DND-41 (cell line): ENCODE data around the gene CELSR1.

Experiments
- ATAC-seq: fragments of 200-7000 bp; cut with Tn5 transposase; 3 replicates; pipeline ENCODE4 v1.9.1; 2021; ENCODE audit warnings: low read depth; ENCODE audit not compliant: insufficient read depth
- DNase-seq: peaks from one replicate; pipeline ENCODE4 v3.0.0-alpha.2; 2020
- H2AFZ ChIP-seq: 2 replicates; pipeline ENCODE4 v1.6.0; 2012; ENCODE audit warnings: low read depth, low read length
- H3K27ac ChIP-seq: 2 replicates; pipeline ENCODE4 v1.5.1; 2012; ENCODE audit warnings: low read length, inconsistent platforms
- H3K27me3 ChIP-seq: fragments of 200-600 bp; sonication (generic); 2 replicates; pipeline ENCODE4 v1.6.0; 2012; ENCODE audit warnings: low read length, mild to moderate bottlenecking, inconsistent platforms; ENCODE audit not compliant: insufficient read depth, poor library complexity
- H3K36me3 ChIP-seq: 2 replicates; pipeline ENCODE4 v1.5.1; 2012; ENCODE audit warnings: low read length, inconsistent platforms; ENCODE audit not compliant: insufficient read depth
- H3K4me1 ChIP-seq: 2 replicates; pipeline ENCODE4 v1.5.1; 2012; ENCODE audit warnings: mild to moderate bottlenecking, low read length; ENCODE audit not compliant: insufficient read depth
- H3K4me2 ChIP-seq: 2 replicates; pipeline ENCODE4 v1.6.0; 2012; ENCODE audit warnings: mild to moderate bottlenecking, moderate library complexity, low read length, inconsistent platforms; ENCODE audit not compliant: insufficient read depth
- H3K4me3 ChIP-seq, 2 experiments: fragments of 200-600 bp in 1 of 2; shearing (Covaris generic) in 1 of 2; 2 replicates each; pipeline ENCODE4 v1.5.1; 2012 to 2016; ENCODE audit warnings: inconsistent platforms in 2 of 2, low read length in 2 of 2, mild to moderate bottlenecking in 2 of 2, low read depth in 1 of 2, moderate library complexity in 1 of 2
- H3K79me2 ChIP-seq: 2 replicates; pipeline ENCODE4 v1.6.0; 2012; ENCODE audit warnings: low read length, inconsistent platforms; ENCODE audit not compliant: insufficient read depth
- H3K9ac ChIP-seq: 2 replicates; pipeline ENCODE4 v1.6.0; 2012; ENCODE audit warnings: low read depth, mild to moderate bottlenecking, inconsistent platforms, low read length, moderate library complexity
- H3K9me3 ChIP-seq: 2 replicates; pipeline ENCODE4 v1.5.1; 2012; ENCODE audit warnings: low read length, moderate library complexity, mild to moderate bottlenecking, inconsistent platforms; ENCODE audit not compliant: insufficient read depth, severe bottlenecking
- H4K20me1 ChIP-seq: 2 replicates; pipeline ENCODE4 v1.6.0; 2012; ENCODE audit warnings: low read length; ENCODE audit not compliant: insufficient read depth
- CTCF ChIP-seq: IDR thresholded peaks from 2 replicates; pipeline ENCODE4 v1.5.1; 2012; ENCODE audit warnings: borderline replicate concordance, low read length, moderate library complexity, mild to moderate bottlenecking; ENCODE audit not compliant: poor library complexity, severe bottlenecking; ENCODE audit errors: extremely low read depth
- EZH2 ChIP-seq: IDR thresholded peaks from 3 replicates; pipeline ENCODE4 v1.6.1; 2012; ENCODE audit warnings: borderline replicate concordance, low read depth, mild to moderate bottlenecking, moderate library complexity, low read length, inconsistent platforms; ENCODE audit not compliant: severe bottlenecking

CELSR1 gene

DNA sequence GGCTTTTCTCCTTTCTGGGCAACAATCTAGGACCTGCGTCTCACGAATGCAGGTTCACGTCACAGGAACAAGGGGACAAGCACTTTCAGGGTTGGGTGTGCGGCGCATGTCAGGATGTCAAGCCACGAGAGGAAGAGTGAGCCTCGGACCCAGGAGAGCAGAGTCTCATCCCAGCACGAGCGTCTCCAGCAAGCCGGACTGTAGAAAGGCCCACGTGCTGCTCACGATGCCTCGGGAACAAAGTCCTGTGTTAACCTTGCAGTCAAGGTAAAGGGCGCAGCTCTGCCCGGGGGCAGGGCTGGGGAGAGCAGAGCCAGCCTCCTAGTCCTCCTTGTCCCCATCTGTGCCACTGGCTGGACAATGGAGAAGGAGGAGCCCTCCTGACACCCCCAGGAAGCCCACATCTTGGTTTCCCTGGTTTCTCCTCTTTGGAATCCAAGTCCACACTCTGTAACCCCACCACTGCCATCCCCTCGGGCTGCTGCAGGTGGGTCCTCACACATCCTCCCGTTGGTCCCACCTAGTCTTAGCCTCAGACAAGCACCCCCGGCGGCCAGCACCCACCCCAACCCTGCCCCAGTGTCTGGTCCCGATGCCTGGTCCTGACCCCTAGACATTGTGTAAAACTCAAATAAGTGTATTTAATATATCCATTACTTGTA lies 63.4 kb downstream of the CELSR1 start:
- Histone ChIP-seq H3K36me3 (no peaks in the 10 kb centered on the region), H3K4me1 (peaks cover 15% of the 10 kb centered on the region), H4K20me1 (0 out of 2 replicates have a peak, but pooled peaks cover 3% of the 10 kb centered on the region), H3K4me3 (no peak overlapping the region), H3K27me3 (peaks cover 4% of the 10 kb centered on the region), H3K9me3 (no peaks in the 10 kb centered on the region), H3K9ac (no peak overlapping the region), H3K4me2 (no peak overlapping the region), H2AFZ (no peak overlapping the region), H3K27ac (no peak overlapping the region), H3K79me2 (no peaks in the 10 kb centered on the region)
- ATAC-seq (no peak), DNase-seq (no peak)
- TF ChIP-seq EZH2 = no peak
- no peak for TF ChIP-seq CTCF

- no peak overlapping the region for H3K4me3 ChIP-seq
- no peaks in the 10 kb centered on the region for H3K9me3 ChIP-seq
- H3K79me2 ChIP-seq = no peaks in the 10 kb centered on the region
- H3K4me2 ChIP-seq = no peak overlapping the region
- no peaks in the 10 kb centered on the region for H3K36me3 ChIP-seq
- peaks cover 4% of the 10 kb centered on the region for H3K27me3 ChIP-seq
- 0 out of 2 replicates have a peak, but pooled peaks cover 3% of the 10 kb centered on the region for H4K20me1 ChIP-seq
- H3K4me1 ChIP-seq = peaks cover 15% of the 10 kb centered on the region
- no peak overlapping the region for H3K27ac ChIP-seq
- no peak overlapping the region for H2AFZ ChIP-seq
- DNase-seq (no peak), ATAC-seq (no peak)
- no peak overlapping the region for H3K9ac ChIP-seq
- no peak for TF ChIP-seq EZH2
- no peak for TF ChIP-seq CTCF
These were observed 64.2 kb downstream of the CELSR1 start for GRCh38 chr22:46473021-46473779.

DNA sequence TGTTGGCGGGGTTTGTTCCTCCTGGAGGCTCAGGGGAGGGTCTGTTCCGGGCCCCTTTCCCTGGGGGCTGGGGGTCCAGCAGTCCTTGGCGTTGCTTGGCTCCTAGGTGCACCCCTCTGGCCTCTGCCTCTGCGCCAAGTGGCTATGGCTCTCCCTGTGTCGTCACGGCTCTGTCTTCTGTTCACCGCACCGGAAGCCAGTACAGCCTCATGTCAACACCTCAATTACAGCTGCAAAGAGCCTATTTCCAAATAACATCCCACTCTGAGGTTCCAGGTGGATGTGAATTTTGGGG lies 64.8 kb downstream of the CELSR1 start:
- H3K36me3 ChIP-seq = no peaks in the 10 kb centered on the region
- H3K79me2 ChIP-seq = no peaks in the 10 kb centered on the region
- H3K27me3 ChIP-seq = peaks cover 4% of the 10 kb centered on the region
- TF ChIP-seq EZH2 (no peak), CTCF (no peak)
- ATAC-seq (no peak), DNase-seq (no peak)
- no peak overlapping the region for H3K9ac ChIP-seq
- no peaks in the 10 kb centered on the region for H3K9me3 ChIP-seq
- H3K4me3 ChIP-seq = no peak overlapping the region
- H3K27ac ChIP-seq = no peak overlapping the region
- no peak overlapping the region for H2AFZ ChIP-seq
- H4K20me1 ChIP-seq = 0 out of 2 replicates have a peak, but pooled peaks cover 3% of the 10 kb centered on the region
- H3K4me1 ChIP-seq = peaks cover 11% of the 10 kb centered on the region
- no peak overlapping the region for H3K4me2 ChIP-seq
